ENCODE data around the gene MICOS13.
A peak's percentile ranks its signal among the peaks of the same experiment; 100 is the strongest.

The MICOS13 gene

GRCh38 chr19:5693195-5694166 is 13.2 kb upstream of the MICOS13 start (continued):
- TF ChIP-seq ZNF274 (IDR thresholded peaks at IDR 0.05; ENCODE audit: low read length) (no peak), ZNF274 (tag by site-specific recombination; IDR thresholded peaks at IDR 0.05; ENCODE audit: borderline replicate concordance) (no peak), BCL11B (tag by site-specific recombination; IDR thresholded peaks at IDR 0.05; ENCODE audit: low read depth) (peak; percentile 81), ZNF146 (tag by site-specific recombination; IDR thresholded peaks at IDR 0.05) (peak; percentile 2; the same call in 1 of the 2 replicates), ZNF302 (tag by site-specific recombination; IDR thresholded peaks at IDR 0.05; ENCODE audit: low read depth) (no peak), ZNF747 (tag by site-specific recombination; IDR thresholded peaks at IDR 0.05) (no peak), ZNF792 (tag by site-specific recombination; IDR thresholded peaks at IDR 0.05) (no peak), OVOL3 (tag by site-specific recombination; IDR thresholded peaks at IDR 0.05) (no peak), HOXC10 (CRISPR knock-in tag; IDR thresholded peaks at IDR 0.05) (no peak), ZNF292 (tag by site-specific recombination; IDR thresholded peaks at IDR 0.05; ENCODE audit: borderline replicate concordance, low read depth) (no peak), SP2 (tag by site-specific recombination; IDR thresholded peaks at IDR 0.05) (no peak), TRIM28 (IDR thresholded peaks at IDR 0.05; ENCODE audit: borderline replicate concordance, low read length) (no peak), ZNF704 (tag by site-specific recombination; IDR thresholded peaks at IDR 0.05) (no peak), ZNF571 (tag by site-specific recombination; IDR thresholded peaks at IDR 0.05) (no peak), ZNF585B (tag by site-specific recombination; IDR thresholded peaks at IDR 0.05) (no peak), ZNF416 (tag by site-specific recombination; IDR thresholded peaks at IDR 0.05) (no peak), ZNF311 (tag by site-specific recombination; IDR thresholded peaks at IDR 0.05; ENCODE audit: borderline replicate concordance) (no peak), BCL11A (tag by site-specific recombination; IDR thresholded peaks at IDR 0.05; ENCODE audit: low read depth) (no peak), ZNF221 (tag by site-specific recombination; IDR thresholded peaks at IDR 0.05; ENCODE audit: borderline replicate concordance) (no peak), ZNF544 (tag by site-specific recombination; IDR thresholded peaks at IDR 0.05) (no peak), ZNF433 (tag by site-specific recombination; IDR thresholded peaks at IDR 0.05; ENCODE audit: low read depth) (no peak), SP3 (tag by site-specific recombination; IDR thresholded peaks at IDR 0.05) (no peak), ZNF280C (tag by site-specific recombination; IDR thresholded peaks at IDR 0.05) (no peak), HIC1 (tag by site-specific recombination; IDR thresholded peaks at IDR 0.05) (peak; percentile 94), ZNF621 (tag by site-specific recombination; IDR thresholded peaks at IDR 0.05) (no peak), ZFP69B (tag by site-specific recombination; IDR thresholded peaks at IDR 0.05) (peak; percentile 53; the same call in 1 of the 2 replicates), PBX3 (CRISPR knock-in tag; IDR thresholded peaks at IDR 0.05) (0 out of 2 replicates have a peak, but pooled peaks have one; percentile 65), FEZF1 (tag by site-specific recombination; IDR thresholded peaks at IDR 0.05) (no peak), ZNF335 (tag by site-specific recombination; conservative IDR thresholded peaks at IDR 0.05) (no peak), PRDM6 (tag by site-specific recombination; IDR thresholded peaks at IDR 0.05) (no peak), KLF7 (tag by site-specific recombination; IDR thresholded peaks at IDR 0.05; ENCODE audit: borderline replicate concordance) (peak; percentile 25; the same call in 1 of the 2 replicates), HOXA7 (CRISPR knock-in tag; IDR thresholded peaks at IDR 0.05; ENCODE audit: borderline replicate concordance) (no peak), ZNF654 (tag by site-specific recombination; IDR thresholded peaks at IDR 0.05; ENCODE audit: low read depth) (no peak)

Data from HEK293 (cell line).